ENCODE data around the gene TMEM9B.
"Not testable (repeated sequence)": the region's sequence is repeated elsewhere in the genome, so short reads cannot be mapped to it uniquely, and the experiment has no call there.

The TMEM9B gene

DNA sequence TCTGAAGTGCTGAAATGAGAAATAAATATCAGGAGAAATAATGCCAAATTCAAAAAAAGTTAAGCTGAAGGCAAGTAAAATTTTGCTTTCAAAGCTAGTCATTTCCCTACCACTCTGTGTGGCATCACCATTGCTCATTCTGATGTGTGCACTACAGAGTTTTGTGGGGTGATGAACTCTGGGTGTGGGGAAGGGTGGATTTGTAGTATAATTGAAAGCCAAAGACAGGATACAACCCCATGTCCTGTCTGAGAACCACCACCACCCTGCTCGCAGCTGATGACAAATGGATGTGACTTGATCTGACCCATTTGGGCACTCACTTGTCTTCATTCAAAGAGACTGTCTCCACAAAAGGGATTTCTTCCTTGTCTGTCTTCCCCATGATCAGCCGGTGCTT lies 19.3 kb upstream of the TMEM9B start:
- Mint-ChIP-seq H3K4me1 (no peaks in the 10 kb centered on the region), H3K9me3 (no peaks in the 10 kb centered on the region), H3K36me3 (ENCODE audit: low read depth) (no peaks in the 10 kb centered on the region), H3K27me3 (ENCODE audit: low read depth, poor library complexity) (peaks cover 10% of the 10 kb centered on the region), H3K27ac (no peak overlapping the region), H3K4me3 (no peak overlapping the region)
- DNase-seq, result no peak
- TF ChIP-seq, protein P1, sequence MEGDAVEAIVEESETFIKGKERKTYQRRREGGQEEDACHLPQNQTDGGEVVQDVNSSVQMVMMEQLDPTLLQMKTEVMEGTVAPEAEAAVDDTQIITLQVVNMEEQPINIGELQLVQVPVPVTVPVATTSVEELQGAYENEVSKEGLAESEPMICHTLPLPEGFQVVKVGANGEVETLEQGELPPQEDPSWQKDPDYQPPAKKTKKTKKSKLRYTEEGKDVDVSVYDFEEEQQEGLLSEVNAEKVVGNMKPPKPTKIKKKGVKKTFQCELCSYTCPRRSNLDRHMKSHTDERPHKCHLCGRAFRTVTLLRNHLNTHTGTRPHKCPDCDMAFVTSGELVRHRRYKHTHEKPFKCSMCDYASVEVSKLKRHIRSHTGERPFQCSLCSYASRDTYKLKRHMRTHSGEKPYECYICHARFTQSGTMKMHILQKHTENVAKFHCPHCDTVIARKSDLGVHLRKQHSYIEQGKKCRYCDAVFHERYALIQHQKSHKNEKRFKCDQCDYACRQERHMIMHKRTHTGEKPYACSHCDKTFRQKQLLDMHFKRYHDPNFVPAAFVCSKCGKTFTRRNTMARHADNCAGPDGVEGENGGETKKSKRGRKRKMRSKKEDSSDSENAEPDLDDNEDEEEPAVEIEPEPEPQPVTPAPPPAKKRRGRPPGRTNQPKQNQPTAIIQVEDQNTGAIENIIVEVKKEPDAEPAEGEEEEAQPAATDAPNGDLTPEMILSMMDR (IDR thresholded peaks at IDR 0.05), result no peak

DNA sequence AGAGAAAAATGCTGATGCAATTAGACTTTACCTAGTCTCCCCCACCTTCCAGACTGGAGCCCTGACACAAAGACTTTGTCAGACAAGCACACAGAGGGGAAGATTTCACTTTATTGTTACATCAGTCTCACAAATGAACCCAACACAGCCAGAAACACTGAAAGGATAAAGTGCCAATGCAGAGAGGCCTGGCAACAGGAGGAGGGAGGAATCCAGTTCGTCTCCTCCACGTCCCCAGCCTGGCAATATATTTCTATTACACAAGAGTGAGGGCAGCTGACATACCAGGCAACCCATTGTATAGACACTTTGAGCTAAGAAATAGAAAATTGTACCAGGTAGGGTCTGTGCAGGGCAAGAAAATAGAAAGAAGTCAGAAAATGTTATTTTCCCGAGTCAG lies 16.2 kb upstream of the TMEM9B start:
- peaks cover 6% of the 10 kb centered on the region for H3K27me3 Mint-ChIP-seq (ENCODE audit: low read depth, poor library complexity)
- H3K9me3 Mint-ChIP-seq, result peaks cover 10% of the 10 kb centered on the region
- H3K27ac Mint-ChIP-seq, result no peak overlapping the region
- DNase-seq, result no peak
- no peak overlapping the region for H3K4me3 Mint-ChIP-seq
- no peaks in the 10 kb centered on the region for H3K4me1 Mint-ChIP-seq
- TF ChIP-seq, protein P1 (IDR thresholded peaks at IDR 0.05), result no peak
- peaks cover 4% of the 10 kb centered on the region for H3K36me3 Mint-ChIP-seq (ENCODE audit: low read depth)

DNA sequence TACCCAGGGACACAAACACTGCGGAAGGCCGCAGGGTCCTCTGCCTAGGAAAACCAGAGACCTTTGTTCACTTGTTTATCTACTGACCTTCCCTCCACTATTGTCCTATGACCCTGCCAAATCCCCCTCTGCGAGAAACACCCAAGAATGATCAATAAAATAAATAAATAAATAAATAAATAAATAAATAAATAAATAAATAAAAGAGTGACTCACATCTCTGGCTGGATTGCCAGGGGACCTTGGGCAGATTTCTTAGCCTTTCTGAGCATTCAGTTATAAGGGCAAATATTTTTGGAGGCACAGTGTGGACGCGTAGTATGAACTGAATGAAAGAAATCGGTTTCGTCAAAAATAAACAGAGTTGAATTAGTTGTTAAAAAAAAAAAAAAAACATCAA lies 15.1 kb upstream of the TMEM9B start:
- peaks cover 10% of the 10 kb centered on the region for H3K9me3 Mint-ChIP-seq
- H3K4me1 Mint-ChIP-seq; H3K4me3 Mint-ChIP-seq; H3K27ac Mint-ChIP-seq; DNase-seq; H3K27me3 Mint-ChIP-seq (ENCODE audit: low read depth, poor library complexity); H3K36me3 Mint-ChIP-seq (ENCODE audit: low read depth): not testable (repeated sequence)

DNA sequence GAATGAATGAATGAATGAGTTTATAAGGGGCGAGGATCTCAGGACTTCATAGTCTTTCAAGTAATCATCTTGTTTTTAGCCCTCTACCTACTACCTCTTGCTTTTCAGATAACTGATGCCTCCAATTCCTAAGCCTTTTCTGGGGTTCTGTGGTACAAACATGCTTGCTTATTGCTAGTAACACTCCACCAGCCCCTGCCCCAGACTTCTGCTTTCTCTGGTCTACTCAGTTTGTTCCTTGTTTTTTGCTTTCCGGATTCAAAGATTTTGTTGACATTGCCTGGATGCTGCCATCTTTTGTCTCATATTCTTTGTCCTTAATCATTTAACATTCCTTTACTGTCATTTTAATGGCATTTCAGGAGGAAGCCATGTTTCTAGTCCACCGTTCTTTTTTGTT lies 8.9 kb upstream of the TMEM9B start:
- H3K27me3 Mint-ChIP-seq (ENCODE audit: low read depth, poor library complexity), result peaks cover 3% of the 10 kb centered on the region
- H3K9me3 Mint-ChIP-seq, result peaks cover 10% of the 10 kb centered on the region
- no peaks in the 10 kb centered on the region for H3K4me1 Mint-ChIP-seq
- TF ChIP-seq, protein P1 (IDR thresholded peaks at IDR 0.05), result no peak
- no peak overlapping the region for H3K4me3 Mint-ChIP-seq
- no peak for DNase-seq
- H3K36me3 Mint-ChIP-seq (ENCODE audit: low read depth), result peaks cover 4% of the 10 kb centered on the region
- no peak overlapping the region for H3K27ac Mint-ChIP-seq

DNA sequence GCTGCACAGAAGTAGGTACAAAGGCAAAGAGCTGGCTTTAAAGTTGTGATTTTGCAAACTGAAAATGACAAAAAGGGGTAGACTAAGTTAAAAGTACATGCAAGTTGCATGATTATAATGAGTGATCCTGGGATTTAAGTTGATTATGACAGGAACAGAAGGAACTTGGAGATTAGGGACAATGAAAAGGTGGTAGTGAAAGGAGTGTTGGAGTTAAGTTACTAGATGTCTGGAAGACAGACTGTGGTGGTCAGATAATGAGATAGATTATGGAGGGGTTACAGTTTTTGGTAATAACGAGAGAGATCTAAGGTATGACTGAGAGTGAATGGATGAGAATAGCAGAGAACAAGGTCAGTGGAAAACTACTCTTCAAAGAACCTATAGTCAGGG lies 7.7 kb upstream of the TMEM9B start:
- H3K4me1 Mint-ChIP-seq, result peaks cover 4% of the 10 kb centered on the region
- TF ChIP-seq, protein P1 (IDR thresholded peaks at IDR 0.05), result no peak
- DNase-seq, result no peak
- no peak overlapping the region for H3K4me3 Mint-ChIP-seq
- peaks cover 8% of the 10 kb centered on the region for H3K9me3 Mint-ChIP-seq
- H3K27ac Mint-ChIP-seq, result no peak overlapping the region
- H3K27me3 Mint-ChIP-seq (ENCODE audit: low read depth, poor library complexity), result peaks cover 3% of the 10 kb centered on the region
- peaks cover 4% of the 10 kb centered on the region for H3K36me3 Mint-ChIP-seq (ENCODE audit: low read depth)

DNA sequence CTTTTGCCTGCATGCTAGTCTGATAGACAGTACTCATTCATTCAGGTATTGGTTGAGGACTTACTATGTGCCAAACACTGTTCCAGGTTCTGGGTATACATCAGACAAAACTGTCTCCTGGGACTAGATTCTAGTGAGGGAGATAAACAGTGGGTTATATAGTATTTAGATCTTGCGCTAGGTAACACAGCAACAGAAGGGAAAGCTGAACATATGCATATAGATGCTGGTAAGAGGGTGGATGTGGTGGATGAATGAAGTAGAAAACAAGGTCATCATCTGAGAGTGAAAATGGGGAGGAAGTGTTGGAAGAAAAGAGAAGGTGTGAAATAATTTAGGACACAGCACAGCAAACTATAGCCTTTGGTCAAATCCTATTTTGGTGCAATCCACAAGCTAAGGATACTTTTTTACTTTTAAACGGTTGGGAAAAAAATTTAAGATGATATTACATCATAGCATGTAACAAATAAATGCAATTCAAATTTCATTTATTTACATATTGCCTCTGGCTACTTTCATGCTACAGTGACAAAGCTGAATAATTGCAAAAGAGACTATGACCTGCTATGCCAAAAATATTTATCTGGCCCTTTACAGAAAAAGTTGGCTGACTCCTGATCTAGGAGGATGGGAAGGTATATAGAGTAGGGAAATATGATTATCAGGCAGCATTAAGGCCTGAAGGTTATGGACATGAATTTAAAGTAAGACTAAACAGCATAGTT lies 7.1 kb upstream of the TMEM9B start:
- no peak for DNase-seq
- TF ChIP-seq, protein P1 (IDR thresholded peaks at IDR 0.05), result no peak
- Mint-ChIP-seq H3K27ac (no peak overlapping the region), H3K4me3 (no peak overlapping the region), H3K27me3 (ENCODE audit: low read depth, poor library complexity) (peaks cover 3% of the 10 kb centered on the region), H3K9me3 (peaks cover 2% of the 10 kb centered on the region), H3K4me1 (peaks cover 9% of the 10 kb centered on the region), H3K36me3 (ENCODE audit: low read depth) (peaks cover 2% of the 10 kb centered on the region)
